ENCODE data around the gene HPCAL4.

The HPCAL4 gene

DNA sequence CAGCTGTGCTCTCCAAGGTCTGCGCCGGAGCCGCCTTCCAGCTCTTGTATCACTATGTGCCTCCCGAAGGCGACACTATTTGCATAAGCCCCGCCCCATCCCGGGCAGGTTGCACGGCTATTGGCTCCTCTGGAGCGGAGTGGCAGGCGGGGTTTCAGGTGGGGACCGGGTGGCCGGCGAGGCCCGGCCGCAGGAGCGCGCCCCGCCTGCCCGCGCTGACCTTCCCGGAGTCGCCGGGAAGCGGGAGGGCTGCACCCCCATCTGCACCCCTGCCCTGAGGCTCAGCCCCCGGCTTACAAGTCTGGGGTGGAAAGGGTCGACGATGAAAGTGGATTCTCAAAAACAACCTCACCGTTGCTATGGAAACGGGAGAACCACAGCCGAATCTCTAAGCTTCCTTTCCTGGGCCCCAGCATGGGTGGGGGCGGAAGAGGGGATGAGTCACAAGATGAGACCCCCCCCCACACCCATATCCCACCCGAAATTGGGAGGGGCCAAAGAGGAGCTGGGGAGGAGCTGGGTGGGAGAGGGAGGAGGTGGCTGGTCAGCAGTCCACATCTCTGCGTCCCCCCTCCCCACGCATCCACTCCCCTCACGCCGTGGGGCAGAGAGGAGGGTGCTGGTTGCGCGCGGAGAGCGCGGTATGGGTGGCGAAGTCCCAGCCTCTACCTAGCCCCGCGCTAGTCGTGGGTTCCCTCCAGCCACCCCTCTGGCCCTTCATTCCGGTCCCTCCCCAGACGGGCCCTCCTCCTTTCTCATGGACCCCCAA is at the start of gene HPCAL4:
Gene HPCAL4 (minus strand): TSS at position 51 of the 769 bp plus-strand sequence. CDS start 6,830 bp downstream, outside the sequence.
- no peak for DNase-seq

DNA sequence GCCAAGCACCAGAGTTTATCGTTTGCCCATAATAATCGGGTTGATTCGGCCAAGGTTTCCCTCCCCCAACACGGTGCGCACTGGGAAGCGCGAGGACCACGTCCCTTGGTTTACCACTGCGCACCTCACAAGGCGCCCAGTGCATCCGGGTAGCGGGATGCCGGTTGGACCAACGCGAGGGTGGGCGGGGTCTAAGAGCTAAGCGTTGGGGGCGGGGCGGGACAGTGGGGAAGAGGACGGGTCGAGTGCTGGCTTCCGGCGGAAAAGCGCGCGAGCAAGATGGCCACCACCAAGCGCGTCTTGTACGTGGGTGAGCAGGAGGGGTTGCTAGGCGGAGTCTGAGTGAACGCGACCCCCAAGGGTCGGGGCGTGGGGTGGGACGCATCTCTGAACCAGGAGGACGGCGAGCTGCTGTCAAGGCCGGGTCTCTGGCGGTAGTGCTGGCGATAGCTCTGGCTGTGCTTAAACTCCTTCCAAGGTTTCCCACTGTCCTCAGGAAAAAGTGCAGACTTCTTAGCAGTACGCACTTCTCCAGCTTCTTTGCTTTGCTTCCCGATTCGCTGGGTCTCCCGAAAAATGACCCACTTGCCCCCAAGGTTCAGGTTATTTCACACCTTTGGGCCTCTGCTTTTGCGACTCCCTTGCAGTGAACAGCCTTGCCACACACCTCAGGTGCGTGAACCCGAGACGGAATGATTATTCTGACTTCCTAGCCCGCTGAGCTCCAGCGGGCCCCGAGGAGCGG is 47.6 kb upstream of the HPCAL4 start, which contains the start of gene PPIE:
Gene PPIE (plus strand): TSS at position 261 of the 745 bp plus-strand sequence. CDS start 19 bp downstream, at position 280.
- peak; percentile 83 to 90 for DNase-seq

DNA sequence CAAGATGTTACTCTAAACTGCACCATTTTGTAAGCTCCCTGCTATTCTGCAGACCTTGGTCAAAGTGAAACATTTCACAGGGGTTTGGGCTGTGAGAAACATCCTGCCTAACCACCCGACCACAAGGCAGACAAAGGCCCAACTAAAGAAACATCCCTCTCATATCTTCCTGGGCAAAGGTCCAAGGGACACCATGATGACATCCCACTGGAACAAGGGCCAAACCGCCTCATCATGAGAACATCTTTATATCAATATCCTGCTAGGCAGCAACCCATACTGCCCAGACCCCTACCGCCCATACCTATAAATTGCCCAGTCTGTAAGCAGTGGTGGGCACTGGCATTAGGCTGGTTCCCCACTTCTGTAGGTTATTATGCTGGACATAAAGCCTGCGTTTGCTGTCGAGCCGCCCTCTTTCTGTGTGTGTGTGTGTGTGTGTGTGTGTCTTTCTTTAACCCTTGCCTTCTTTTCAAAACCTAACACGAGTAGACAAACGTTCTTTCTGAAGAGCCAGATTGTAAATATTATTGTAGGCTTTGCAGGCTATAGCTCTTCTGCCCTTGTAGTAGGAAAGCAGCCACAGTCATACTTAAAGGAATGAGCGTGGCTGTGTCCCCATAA is 46.4 kb upstream of the HPCAL4 start:
- no peak for DNase-seq

DNA sequence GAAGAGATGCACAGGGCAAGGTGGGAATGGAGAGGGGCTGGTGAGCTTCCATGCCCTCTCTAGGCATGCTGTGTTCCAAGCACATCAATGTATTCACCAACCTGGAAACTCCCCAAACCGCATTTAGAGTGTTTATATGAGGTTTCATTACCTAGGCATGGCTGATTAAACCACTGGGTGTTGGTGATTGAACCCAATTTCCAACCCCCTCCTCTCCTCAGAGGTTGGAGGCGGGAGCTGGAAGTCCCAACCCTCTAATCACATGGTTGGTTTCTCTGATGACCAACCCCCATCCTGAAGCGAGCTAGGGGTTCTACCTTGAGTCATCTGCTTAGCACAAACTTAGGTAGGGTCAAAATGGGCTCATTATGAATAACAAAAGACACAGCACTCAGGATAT is 44.5 kb upstream of the HPCAL4 start:
- no peak for DNase-seq

DNA sequence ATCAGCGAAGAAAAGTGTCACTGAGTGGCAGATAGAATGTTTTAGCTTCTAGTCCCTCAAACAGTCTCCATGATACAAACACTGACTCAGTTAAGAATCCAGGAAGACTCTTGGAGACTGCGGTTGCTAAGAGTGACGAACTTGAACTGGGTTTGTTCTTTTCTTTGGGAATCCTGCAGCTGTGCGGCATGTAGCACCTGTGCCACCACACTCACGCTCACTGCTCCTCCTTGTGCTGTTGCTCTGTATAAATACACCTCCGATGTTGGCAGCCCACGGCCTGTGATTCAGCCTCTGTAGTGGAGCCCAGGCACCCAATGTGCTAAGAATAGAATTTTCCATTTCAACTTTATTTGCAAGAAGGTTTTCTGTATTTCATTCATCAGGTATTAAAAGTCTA is 41.9 kb upstream of the HPCAL4 start:
- no peak for DNase-seq

DNA sequence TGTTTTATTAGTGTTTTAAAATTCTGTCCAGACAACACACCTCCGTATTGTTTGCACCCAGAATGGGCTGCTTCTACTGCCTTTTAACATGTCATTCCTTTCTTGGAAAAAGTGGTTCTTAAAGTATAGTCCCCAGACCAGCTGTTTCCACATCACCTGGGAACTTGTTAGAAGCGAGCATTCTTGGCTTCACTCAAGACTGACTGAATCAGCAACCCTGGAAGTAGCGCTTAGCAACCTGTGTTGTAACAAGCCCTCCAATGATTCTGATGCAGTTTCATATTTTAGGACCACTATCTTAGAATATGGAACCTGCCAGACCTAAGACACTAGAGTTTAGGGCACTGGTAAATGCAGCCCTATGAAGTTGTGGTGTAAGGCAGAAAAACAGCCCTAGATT is 41.5 kb upstream of the HPCAL4 start:
- no peak for DNase-seq

DNA sequence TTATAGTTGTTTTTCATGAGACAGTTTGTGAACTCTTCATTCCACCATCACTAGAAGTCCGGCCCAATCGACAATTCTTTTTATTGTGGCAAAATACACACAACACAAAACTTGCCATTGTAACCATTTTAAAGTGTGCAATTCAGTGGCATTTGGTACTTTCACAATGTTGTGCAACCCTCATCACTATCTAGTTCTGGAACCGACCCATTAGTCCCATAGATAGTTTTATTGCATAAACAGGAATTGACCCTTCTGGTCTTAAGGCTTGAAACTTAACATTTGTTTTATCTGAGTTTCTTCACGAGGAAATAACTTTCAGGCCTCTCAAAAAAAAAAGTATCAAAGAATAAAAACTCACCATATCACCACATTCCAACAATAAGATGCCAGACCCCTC is 38.6 kb upstream of the HPCAL4 start:
- DNase-seq, result no peak

DNA sequence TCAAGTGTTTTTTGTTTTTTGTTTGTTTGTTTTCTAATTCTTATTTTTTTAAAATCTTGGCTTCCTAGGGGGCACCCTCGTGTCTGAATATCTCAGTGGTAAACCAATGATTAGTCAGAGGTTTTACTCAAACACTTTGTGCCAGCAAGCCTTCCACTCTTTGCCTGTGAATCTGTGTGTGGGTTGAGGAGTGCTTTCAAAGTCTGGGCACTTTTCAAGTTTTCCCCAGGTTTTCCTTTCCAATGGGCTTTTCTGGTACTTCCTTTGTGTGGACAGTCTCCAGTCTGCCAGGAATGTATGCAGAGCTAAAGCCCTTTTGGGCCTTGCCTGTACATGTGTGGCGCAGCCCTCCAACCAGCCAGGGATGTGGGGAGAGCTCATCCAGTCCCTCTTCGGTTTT is 37.8 kb upstream of the HPCAL4 start:
- DNase-seq, result no peak

DNA sequence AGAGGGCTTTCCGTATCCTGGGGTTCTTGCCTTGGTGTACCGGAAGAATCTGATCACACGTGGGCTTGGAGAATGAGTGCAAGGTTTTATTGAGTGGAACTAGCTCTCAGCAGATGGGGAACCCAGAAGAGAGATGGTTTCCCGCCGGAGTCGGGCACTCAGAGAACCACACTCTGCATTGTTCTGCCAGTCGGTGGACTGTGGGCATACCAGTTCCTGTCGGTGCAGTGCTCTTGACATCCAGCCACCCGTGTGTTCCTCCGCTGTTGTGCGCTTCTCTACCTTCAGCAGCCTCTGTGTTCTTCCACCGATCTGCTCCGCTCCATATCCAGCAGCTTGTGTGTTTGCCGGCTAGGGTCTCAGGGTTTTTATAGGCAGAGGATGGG is 36.7 kb upstream of the HPCAL4 start:
- no peak for DNase-seq

DNA sequence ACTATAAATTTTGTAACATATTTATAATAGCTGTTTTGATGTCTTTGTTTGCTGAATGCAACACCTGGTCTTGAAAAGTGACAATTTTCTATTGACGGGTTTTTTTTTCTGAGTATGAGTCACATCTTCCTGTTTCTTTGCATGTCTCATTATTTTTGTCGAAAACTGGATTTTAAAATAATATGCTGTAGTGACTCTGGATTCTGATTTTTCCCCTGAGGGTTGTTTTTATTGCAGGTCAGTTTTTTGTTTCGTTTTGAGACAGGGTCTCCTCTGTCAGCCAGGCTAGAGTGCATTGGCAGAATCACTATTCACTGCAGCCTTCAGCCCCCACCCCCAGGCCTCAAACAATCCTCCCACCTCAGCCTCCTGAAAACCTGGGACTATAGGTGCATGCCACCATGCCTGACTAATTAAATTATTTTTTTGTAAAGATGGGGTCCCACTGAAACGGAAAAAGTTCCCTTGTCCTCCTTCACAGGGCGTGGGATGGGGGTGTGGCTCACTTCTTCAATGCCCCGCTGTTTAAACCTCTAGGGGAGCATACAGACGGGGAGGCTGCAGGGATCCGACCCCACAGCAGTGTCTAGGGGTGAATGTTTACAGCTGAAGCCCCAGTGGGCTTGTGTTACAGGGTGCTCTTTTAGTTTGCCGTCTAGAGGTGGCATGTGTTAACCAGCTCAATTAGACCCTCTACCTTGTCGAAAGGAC is 36.1 kb upstream of the HPCAL4 start:
- no peak for DNase-seq

DNA sequence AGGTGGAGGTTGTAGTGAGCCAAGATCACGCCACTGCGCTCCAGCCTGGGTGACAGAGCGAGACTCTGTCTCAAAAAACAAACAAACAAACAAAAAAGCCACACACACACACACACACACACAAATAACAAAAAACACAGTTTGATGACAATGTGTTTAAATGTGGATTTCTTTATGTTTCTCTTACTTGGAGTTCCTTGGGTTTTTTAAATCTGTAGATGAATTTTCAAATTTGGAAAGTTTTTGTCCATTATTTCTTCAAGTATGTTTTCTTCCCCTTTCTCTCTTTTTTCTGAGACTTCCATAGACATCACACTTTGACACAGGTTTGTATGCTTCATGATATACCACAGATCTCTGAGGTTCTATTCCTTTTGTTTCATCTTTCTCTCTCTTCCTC is 35.4 kb upstream of the HPCAL4 start:
- DNase-seq, result no peak

DNA sequence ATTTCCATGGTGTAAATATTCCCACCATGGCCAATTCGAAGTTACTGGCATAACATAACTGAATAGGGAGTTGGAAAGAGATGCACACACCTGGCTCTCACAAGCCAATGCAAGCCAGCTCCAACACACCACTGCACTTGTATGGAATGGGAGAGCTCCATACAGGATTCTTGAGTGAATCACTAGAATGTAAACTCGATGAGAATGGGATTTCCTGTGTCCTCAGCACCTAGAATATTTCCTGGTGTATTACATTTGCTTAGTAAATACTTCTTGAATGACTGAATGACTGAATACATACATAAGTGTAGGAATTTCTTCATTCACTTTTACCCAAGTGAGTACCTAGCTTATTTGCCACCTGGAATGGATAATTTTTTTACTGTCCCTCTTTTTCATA is 31.3 kb upstream of the HPCAL4 start:
- DNase-seq, result no peak

DNA sequence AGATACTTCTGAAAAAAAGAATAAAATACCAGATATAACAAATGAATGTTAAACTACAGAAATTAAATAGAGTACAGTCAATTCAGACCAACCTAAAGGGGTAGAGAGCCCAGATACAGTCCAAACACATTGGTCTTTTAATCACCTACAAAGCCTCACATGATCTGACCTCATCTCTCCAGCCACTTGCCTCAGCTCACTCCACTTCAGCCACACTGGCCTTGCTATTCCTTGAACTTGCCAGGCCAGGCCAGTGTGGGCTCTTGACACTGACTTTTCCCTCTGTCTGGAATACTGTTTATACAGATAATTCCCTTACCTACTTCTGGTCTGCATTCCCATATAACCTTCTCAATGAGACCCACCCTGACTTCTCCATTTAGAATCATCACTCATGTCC is 30.4 kb upstream of the HPCAL4 start:
- DNase-seq, result no peak

DNA sequence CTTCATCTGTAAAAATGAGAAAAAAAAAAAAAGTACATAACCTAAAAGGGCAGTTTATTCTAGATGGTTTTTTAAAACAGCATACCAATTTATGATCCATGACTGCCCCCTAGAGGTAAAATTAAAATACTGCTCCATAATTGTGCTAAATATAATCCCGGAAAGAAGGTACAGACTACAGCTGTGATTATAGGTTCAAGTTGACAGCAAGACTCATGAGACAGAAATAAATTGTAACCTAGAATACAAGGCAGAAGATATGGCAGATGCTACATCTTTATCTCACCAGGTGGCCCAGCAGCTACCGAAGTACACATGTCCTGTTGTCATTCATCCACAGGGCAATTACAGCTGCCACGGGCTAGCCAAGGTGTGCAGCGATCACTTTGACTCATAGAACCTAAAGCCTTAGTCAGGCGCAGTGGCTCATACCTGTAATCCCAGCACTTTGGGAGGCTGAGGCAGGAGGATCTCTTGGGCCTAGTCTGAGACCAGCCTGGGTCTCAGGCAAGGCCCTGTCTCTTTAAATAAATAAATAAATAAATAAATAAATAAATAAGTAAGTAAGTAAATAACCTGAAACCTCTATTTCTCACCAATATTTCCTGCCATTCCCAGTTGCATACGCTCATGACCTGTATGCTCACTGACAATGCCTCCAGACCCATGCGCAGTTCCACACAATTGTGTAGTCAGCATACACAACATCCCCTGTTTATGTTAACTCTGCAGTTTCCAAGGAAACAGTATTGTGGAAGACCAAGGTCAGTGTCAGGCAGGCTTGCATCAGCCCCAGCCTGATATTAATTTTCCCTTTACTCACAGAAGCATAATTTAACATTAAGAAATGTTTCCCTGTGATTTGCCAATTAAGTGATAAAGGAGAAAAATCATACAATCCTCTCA is 29.1 kb upstream of the HPCAL4 start:
- peak; percentile 75 to 77 for DNase-seq

DNA sequence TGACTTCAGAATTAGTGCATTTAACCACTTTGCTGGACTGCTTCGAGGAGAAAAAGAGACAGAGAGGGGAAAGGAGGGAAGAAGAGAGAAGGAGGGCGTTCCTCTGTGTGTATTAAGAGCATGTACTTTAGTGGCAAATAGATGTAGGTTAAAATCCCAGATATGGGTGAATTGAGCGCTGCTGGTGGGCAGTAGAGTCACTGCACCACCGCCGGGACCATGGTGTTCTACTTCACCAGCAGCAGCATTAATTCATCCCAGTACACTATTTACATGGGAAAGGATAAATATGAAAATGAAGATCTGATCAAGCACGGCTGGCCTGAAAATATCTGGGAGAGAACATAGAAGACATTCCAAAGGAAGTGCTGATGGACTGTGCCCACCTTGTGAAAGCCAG is 26.6 kb upstream of the HPCAL4 start:
- DNase-seq, result no peak

DNA sequence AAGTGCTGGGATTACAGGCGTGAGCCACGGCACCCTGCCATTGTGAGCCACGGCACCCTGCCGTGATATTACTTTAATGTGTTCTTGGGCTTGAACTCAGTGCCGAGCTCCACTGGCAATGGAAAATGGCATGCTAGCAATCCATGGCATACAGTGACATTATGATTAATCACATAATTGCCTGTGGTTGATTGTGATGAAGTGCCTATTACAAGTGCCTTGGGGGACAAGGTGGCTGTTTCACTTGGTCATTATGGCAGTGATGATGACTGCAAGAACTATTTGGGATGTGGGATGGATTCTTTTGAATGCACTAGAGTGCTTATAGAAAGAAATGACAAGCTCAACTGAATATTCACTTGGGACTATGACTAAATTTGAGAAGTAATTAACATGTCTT is 22.3 kb upstream of the HPCAL4 start:
- DNase-seq, result no peak

DNA sequence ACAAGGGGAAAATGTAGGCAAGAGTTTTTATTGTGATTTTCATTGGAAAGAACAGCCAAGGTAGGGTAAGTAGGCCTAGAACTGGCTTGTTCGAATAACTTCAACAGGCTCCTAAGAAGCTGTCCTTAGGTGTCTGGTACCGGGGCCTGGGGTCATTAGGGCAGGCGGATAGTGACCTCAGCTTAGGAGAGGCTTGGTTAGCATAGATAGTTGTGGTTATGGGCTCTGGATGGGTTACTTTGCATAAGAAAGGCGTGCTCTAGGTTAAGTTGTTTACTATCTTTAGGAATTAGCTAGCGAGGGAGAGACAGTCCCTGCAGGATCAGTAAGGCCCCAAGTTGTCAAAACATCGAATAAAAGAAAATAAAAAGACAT is 20.7 kb upstream of the HPCAL4 start:
- no peak for DNase-seq

DNA sequence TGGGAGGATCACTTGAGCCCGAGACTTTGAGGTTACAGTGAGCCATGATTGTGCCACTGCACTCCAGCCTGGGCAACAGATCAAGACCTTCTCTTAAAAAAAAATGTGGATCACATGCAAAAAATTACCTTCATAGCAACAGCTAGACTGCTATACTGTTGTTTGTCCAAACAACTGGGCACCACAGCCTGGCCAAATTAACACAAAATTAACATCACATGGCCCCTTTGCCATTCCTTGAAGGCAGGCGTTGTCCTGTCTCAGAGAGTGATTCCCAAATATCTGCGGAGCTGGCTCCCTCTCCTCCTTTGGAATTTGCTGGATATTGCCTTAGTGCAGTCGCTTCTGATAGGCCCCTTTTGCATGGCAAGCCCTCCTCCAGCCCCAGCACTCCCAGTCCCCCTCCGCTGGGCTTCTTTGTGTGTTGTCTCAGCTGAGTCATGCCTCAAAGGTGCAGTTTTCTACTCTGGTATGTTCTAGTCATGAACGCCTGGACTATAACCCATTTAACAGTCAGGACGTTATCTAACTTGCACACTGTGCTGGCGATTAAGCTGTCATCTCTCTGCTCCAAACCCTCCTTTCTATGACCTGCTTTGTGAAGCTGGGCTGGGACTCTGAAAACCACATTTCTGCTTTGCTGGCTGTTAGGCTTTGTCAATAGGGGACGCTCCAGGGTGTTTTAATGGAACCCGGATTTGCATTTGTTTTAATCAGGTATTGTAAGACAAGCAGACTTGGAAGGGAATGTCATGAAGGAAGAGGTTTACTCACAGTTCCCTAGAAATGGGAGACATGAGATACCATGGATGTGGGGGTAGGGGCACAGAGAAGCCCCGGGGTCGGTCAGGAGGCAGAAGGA is 20.1 kb upstream of the HPCAL4 start:
- no peak for DNase-seq

DNA sequence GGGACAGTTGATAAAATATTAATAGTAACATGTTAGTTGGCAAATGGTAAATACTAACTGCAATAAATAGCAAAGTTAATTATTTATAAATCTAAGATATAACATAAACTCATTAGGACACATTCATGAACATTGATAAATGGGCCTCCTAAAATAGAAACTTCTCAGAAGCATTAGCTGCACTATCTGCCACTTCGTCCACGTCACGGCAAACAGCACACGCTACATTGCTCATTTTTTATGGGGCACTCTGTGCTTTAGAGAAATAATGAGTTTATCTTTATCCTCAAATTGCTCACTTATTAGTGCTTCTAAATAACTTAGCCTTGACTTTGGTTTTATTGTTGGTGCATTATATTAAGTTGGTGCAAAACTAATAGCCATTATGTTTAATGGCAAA is 16.3 kb upstream of the HPCAL4 start:
- DNase-seq, result no peak

DNA sequence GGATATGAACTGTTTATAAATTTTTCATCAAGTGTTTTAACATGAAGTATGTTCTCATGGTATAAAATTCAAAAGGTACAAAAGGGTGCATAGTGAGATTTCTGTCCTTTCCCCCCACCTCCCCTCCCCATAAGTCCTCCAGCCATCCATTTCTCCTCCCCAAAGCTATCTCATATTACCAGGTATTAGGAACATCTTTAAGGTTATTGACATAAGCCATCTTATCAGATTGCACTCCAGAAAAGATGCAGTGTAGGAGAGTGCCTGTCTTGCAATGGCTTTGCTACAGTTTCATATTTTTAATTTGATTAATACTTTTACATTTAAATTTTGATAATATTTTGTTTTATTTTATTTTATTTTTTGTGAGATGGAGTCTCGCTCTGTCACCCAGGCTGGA is 13.5 kb upstream of the HPCAL4 start:
- no peak for DNase-seq

DNA sequence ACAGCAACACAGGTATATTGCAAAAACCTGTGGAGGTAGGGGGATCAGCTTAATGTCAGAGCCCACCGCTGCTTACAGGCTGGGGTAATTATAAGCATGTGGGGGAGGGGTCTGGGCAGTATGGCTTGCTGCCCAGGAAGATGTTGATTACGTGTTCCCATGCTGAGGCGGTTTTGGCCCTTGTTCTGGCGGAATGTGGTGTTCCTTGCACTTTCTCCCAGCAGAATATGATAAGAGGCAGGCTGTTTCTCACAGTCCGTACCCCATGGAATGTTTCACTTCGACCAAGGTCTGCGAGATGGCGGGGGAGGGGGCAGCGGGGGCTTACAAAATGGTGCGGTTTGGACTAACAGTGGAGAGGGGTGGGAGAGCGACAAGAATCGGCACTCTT is 9.8 kb upstream of the HPCAL4 start:
- no peak for DNase-seq
